IPS-18a (cell line): ENCODE data around the gene MROH2A.

Experiments
- H3K27ac ChIP-seq: one replicate; pipeline ENCODE4 v1.5.1; 2013; ENCODE audit warnings: low read length
- H3K27me3 ChIP-seq: one replicate; pipeline ENCODE4 v1.6.1; 2013; ENCODE audit warnings: mild to moderate bottlenecking, low read length; ENCODE audit not compliant: control insufficient read depth, insufficient read depth
- H3K36me3 ChIP-seq: one replicate; pipeline ENCODE4 v1.6.1; 2013; ENCODE audit warnings: low read depth, low read length; ENCODE audit not compliant: control insufficient read depth
- H3K4me1 ChIP-seq: one replicate; pipeline ENCODE4 v1.6.1; 2013; ENCODE audit warnings: low read depth, low read length; ENCODE audit not compliant: control insufficient read depth
- H3K4me3 ChIP-seq: one replicate; pipeline ENCODE4 v1.5.1; 2013; ENCODE audit warnings: low read length
- H3K9ac ChIP-seq: one replicate; pipeline ENCODE4 v1.6.1; 2013; ENCODE audit warnings: mild to moderate bottlenecking, low read length, moderate library complexity
- H3K9me3 ChIP-seq: one replicate; pipeline ENCODE4 v1.6.1; 2013; ENCODE audit warnings: low read depth, low read length; ENCODE audit not compliant: control insufficient read depth

MROH2A gene

GRCh38 chr2:233817361-233817911, 39.3 kb downstream of the MROH2A start:
- Histone ChIP-seq H3K9ac (no peak overlapping the region), H3K36me3 (no peaks in the 10 kb centered on the region), H3K4me1 (no peaks in the 10 kb centered on the region), H3K4me3 (no peak overlapping the region), H3K27me3 (no peaks in the 10 kb centered on the region), H3K9me3 (no peaks in the 10 kb centered on the region), H3K27ac (no peak overlapping the region)

DNA sequence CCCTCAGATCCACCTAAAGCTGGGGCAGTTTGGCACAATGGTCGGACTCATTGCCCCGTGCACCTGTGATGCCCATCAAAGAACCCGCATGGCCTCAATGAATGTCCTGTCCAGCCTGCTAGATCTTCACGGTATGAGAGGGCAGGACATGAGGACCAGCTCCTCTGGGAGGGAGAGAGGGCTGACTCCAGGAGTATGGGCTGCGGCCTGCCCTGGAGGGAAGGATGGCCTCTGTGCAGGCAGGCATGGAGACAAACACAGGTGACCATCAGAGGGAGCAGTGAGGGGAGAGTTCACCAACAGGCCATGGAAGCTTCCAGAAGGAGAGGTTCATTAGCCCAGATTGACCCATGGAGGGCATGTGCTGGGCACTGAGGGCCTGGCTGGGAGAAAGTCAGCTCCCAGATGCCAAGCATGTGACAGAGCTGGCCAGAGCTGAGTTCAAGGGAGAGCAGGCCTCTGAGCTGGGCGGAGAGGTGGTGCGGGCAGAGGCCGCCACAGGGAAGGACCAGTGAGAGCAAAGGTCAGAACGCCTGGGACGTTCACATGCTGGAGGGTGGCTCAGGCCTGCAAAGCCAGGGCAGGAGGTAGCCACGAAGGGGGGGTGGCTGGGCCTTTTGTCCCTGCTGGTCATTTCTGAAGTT, 40.0 kb downstream of the MROH2A start:
- H3K27ac ChIP-seq, result no peak overlapping the region
- no peaks in the 10 kb centered on the region for H3K36me3 ChIP-seq
- no peak overlapping the region for H3K4me3 ChIP-seq
- H3K9ac ChIP-seq, result no peak overlapping the region
- H3K9me3 ChIP-seq, result no peaks in the 10 kb centered on the region
- no peaks in the 10 kb centered on the region for H3K4me1 ChIP-seq
- H3K27me3 ChIP-seq, result no peaks in the 10 kb centered on the region

DNA sequence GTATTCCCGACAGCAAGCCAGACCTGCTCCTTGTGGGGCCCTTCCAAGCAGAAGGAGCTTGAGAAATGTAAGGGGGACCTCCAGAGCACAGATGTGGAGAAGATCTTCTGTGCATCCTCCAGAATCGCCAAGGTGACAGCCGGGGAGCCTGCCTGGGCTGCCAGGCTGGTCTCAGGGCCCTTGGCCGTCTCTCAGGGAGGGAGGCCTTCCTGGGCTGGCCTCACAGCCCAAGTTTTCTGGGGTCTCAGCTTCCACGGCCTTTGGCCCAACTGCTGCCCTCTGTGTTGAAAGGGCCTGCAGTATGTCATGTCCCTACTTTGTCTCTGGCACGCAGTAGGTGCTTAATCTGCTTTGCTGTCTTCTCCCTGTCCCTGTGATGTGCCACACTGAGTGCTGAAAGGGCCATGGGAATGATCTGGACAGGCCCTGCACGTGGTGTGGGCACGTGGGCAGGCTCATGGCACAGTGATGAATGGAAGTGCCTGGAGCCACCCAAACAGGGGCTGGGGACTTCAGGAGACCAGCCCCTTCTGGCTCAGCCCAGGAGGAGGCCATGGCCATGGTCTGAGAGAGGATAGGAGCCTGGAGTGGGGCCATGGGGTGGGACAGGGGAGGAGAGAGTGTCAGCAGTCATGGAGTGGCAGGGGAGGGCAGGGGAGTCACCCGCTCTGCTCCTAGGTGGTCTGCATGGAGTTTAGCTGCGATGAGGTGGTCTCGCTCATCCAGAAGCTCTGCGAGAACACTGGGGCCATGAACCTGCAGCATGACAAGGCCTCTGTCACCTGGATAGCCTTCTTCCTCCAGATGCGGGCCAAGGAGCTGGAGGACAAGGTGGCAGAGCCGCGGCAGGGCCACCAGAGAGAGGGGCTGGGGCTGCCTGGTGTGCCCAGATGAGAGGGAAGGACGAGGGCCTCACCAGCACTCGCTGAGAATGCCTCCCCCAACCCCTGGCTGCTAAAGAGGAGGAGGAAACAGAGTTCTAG, 40.8 kb downstream of the MROH2A start:
- H3K27me3 ChIP-seq, result no peaks in the 10 kb centered on the region
- H3K4me3 ChIP-seq, result no peak overlapping the region
- H3K9ac ChIP-seq, result no peak overlapping the region
- no peaks in the 10 kb centered on the region for H3K4me1 ChIP-seq
- no peaks in the 10 kb centered on the region for H3K36me3 ChIP-seq
- no peak overlapping the region for H3K27ac ChIP-seq
- no peaks in the 10 kb centered on the region for H3K9me3 ChIP-seq

- Histone ChIP-seq H3K4me3 (no peak overlapping the region), H3K27ac (no peak overlapping the region), H3K4me1 (no peaks in the 10 kb centered on the region), H3K9ac (no peak overlapping the region), H3K9me3 (no peaks in the 10 kb centered on the region), H3K27me3 (no peaks in the 10 kb centered on the region), H3K36me3 (no peaks in the 10 kb centered on the region)
These were observed 42.0 kb downstream of the MROH2A start for GRCh38 chr2:233819884-233820773.

GRCh38 chr2:233820774-233821105, 42.6 kb downstream of the MROH2A start:
- Histone ChIP-seq H3K4me3 (no peak overlapping the region), H3K4me1 (no peaks in the 10 kb centered on the region), H3K27ac (no peak overlapping the region), H3K27me3 (no peaks in the 10 kb centered on the region), H3K9ac (no peak overlapping the region), H3K9me3 (no peaks in the 10 kb centered on the region), H3K36me3 (no peaks in the 10 kb centered on the region)

GRCh38 chr2:233821196-233821595, 43.1 kb downstream of the MROH2A start:
- Histone ChIP-seq H3K4me1 (no peaks in the 10 kb centered on the region), H3K4me3 (no peak overlapping the region), H3K9me3 (no peaks in the 10 kb centered on the region), H3K27ac (no peak overlapping the region), H3K27me3 (no peaks in the 10 kb centered on the region), H3K36me3 (no peaks in the 10 kb centered on the region), H3K9ac (no peak overlapping the region)

GRCh38 chr2:233821709-233822100, 43.6 kb downstream of the MROH2A start:
- H3K9ac ChIP-seq, result no peak overlapping the region
- no peak overlapping the region for H3K27ac ChIP-seq
- no peaks in the 10 kb centered on the region for H3K36me3 ChIP-seq
- H3K9me3 ChIP-seq, result no peaks in the 10 kb centered on the region
- H3K27me3 ChIP-seq, result no peaks in the 10 kb centered on the region
- no peaks in the 10 kb centered on the region for H3K4me1 ChIP-seq
- no peak overlapping the region for H3K4me3 ChIP-seq

GRCh38 chr2:233822101-233822771, 44.1 kb downstream of the MROH2A start:
- Histone ChIP-seq H3K9ac (no peak overlapping the region), H3K27ac (no peak overlapping the region), H3K9me3 (no peaks in the 10 kb centered on the region), H3K27me3 (no peaks in the 10 kb centered on the region), H3K4me1 (no peaks in the 10 kb centered on the region), H3K36me3 (no peaks in the 10 kb centered on the region), H3K4me3 (no peak overlapping the region)

DNA sequence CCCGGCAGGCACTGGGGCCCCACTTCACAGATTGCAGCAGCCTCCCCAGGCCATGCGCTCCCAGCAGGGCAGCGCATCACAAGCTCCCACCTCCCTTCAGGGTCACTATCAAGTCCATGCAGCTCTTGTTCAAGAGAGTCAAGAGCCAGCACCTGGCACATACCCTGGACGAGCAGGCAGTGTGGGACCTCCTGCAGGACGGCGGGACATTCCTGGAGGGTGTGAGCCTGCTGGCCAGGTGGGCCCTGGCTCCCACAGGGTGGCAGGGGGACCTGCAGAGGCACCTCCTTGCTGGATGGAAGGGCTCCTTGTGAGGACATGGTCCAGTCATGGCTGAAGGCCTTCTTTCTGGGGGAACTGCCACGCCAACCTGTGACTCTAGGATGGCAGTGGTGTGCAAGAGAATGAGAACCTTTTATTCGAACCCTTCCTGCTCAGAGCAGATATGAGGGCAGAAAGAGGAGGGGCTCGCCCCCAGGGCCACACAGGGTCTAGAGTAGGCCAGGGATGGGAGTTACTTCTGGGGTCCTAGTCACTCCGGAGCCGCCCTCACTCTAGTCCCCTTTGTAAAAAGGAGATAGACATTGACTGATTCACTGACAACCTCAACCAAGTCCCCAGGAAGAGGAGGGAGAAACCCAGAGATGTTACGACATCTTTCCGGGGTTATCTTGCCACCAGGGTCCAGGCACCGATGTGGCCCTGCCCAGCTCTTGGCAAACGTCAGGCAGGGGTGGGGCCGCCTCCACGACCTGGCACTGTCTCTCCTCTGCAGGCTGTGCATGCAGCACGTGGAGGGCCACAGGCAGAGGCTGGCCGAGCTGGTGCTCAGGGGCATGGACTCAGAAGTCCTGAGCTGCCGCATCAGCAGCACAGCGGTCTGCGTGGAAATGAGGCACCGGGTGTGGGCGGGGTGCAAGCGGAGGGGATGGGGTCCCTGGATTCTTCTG, 44.9 kb downstream of the MROH2A start:
- H3K36me3 ChIP-seq, result no peaks in the 10 kb centered on the region
- no peaks in the 10 kb centered on the region for H3K9me3 ChIP-seq
- H3K27ac ChIP-seq, result no peak overlapping the region
- H3K9ac ChIP-seq, result no peak overlapping the region
- no peaks in the 10 kb centered on the region for H3K27me3 ChIP-seq
- no peak overlapping the region for H3K4me3 ChIP-seq
- H3K4me1 ChIP-seq, result no peaks in the 10 kb centered on the region

- H3K9ac ChIP-seq, result no peak overlapping the region
- H3K4me3 ChIP-seq, result no peak overlapping the region
- no peak overlapping the region for H3K27ac ChIP-seq
- no peaks in the 10 kb centered on the region for H3K9me3 ChIP-seq
- H3K27me3 ChIP-seq, result no peaks in the 10 kb centered on the region
- no peaks in the 10 kb centered on the region for H3K4me1 ChIP-seq
- no peaks in the 10 kb centered on the region for H3K36me3 ChIP-seq
These were observed 45.6 kb downstream of the MROH2A start for GRCh38 chr2:233823731-233824121.
